IPS-20b (cell line): ENCODE results near the gene SREK1IP1.

Source experiments
- H3K27ac ChIP-seq: one replicate; pipeline ENCODE4 v1.5.1; 2013; ENCODE audit warnings: low read length
- H3K27me3 ChIP-seq: 2 replicates; pipeline ENCODE4 v1.6.1; 2013; ENCODE audit warnings: mild to moderate bottlenecking, low read length, inconsistent platforms; ENCODE audit not compliant: insufficient read depth
- H3K36me3 ChIP-seq: 2 replicates; pipeline ENCODE4 v1.6.1; 2013; ENCODE audit warnings: low read depth, mild to moderate bottlenecking, inconsistent platforms, low read length, moderate library complexity; ENCODE audit not compliant: insufficient read depth
- H3K4me1 ChIP-seq: 2 replicates; pipeline ENCODE4 v1.6.1; 2013; ENCODE audit warnings: mild to moderate bottlenecking, control low read depth, inconsistent platforms, low read length, moderate library complexity; ENCODE audit not compliant: insufficient read depth
- H3K4me3 ChIP-seq: 2 replicates; pipeline ENCODE4 v1.5.1; 2013; ENCODE audit warnings: mild to moderate bottlenecking, low read length, inconsistent platforms
- H3K9ac ChIP-seq: 2 replicates; pipeline ENCODE4 v1.6.1; 2013; ENCODE audit warnings: low read depth, mild to moderate bottlenecking, inconsistent platforms, low read length, moderate library complexity
- H3K9me3 ChIP-seq: 2 replicates; pipeline ENCODE4 v1.6.1; 2013; ENCODE audit warnings: mild to moderate bottlenecking, low read depth, low read length, inconsistent platforms; ENCODE audit not compliant: insufficient read depth

The SREK1IP1 gene

GRCh38 chr5:64768358-64769312 lies at the start of gene SREK1IP1, which contains the start of gene CWC27:
TSS of gene SREK1IP1 (minus strand) at chr5:64768691. CDS start at chr5:64768517, 174 bp downstream.
TSS of gene CWC27 (plus strand) at chr5:64768930. CDS start at chr5:64769147, 217 bp downstream.
- Histone ChIP-seq H3K4me3 (peak within 1 kb of the TSS; percentile 100), H3K9me3 (no peaks in the 10 kb centered on the region), H3K9ac (peak within 1 kb of the TSS; percentile 97), H3K27me3 (no peaks in the 10 kb centered on the region), H3K4me1 (peaks cover 7% of the 10 kb centered on the region), H3K27ac (peak within 1 kb of the TSS; percentile 90), H3K36me3 (peaks cover 37% of the 10 kb centered on the region)

GRCh38 chr5:64818245-64818644 lies 49.8 kb upstream of the SREK1IP1 start:
- H3K36me3 ChIP-seq, result peaks cover 5% of the 10 kb centered on the region
- H3K27ac ChIP-seq, result no peak overlapping the region
- H3K9me3 ChIP-seq, result no peaks in the 10 kb centered on the region
- no peaks in the 10 kb centered on the region for H3K27me3 ChIP-seq
- H3K4me3 ChIP-seq, result no peak overlapping the region
- peaks cover 9% of the 10 kb centered on the region; the same call in 1 of the 2 replicates for H3K4me1 ChIP-seq
- no peak overlapping the region for H3K9ac ChIP-seq

- no peaks in the 10 kb centered on the region; the same call in 1 of the 2 replicates for H3K36me3 ChIP-seq
- no peak overlapping the region for H3K9ac ChIP-seq
- no peak overlapping the region for H3K27ac ChIP-seq
- no peak overlapping the region for H3K4me3 ChIP-seq
- H3K27me3 ChIP-seq, result no peaks in the 10 kb centered on the region
- H3K9me3 ChIP-seq, result no peaks in the 10 kb centered on the region
- peaks cover 9% of the 10 kb centered on the region; the same call in 1 of the 2 replicates for H3K4me1 ChIP-seq
Observed at GRCh38 chr5:64814073-64814472, 45.6 kb upstream of the SREK1IP1 start.

GRCh38 chr5:64811050-64811640 lies 42.7 kb upstream of the SREK1IP1 start:
- no peaks in the 10 kb centered on the region for H3K4me1 ChIP-seq
- no peaks in the 10 kb centered on the region for H3K27me3 ChIP-seq
- H3K9me3 ChIP-seq, result no peaks in the 10 kb centered on the region
- no peak overlapping the region for H3K27ac ChIP-seq
- H3K9ac ChIP-seq, result no peak overlapping the region
- H3K4me3 ChIP-seq, result no peak overlapping the region
- peaks cover 8% of the 10 kb centered on the region; the same call in 1 of the 2 replicates for H3K36me3 ChIP-seq

- Histone ChIP-seq H3K9ac (no peak overlapping the region), H3K27me3 (no peaks in the 10 kb centered on the region), H3K4me1 (no peaks in the 10 kb centered on the region), H3K4me3 (no peak overlapping the region), H3K9me3 (no peaks in the 10 kb centered on the region), H3K27ac (no peak overlapping the region), H3K36me3 (peaks cover 34% of the 10 kb centered on the region)
Observed at GRCh38 chr5:64807520-64807919, 39.0 kb upstream of the SREK1IP1 start.

GRCh38 chr5:64806537-64806936 lies 38.0 kb upstream of the SREK1IP1 start:
- no peak overlapping the region for H3K4me3 ChIP-seq
- peaks cover 40% of the 10 kb centered on the region for H3K36me3 ChIP-seq
- no peaks in the 10 kb centered on the region for H3K9me3 ChIP-seq
- H3K4me1 ChIP-seq, result no peaks in the 10 kb centered on the region
- H3K27me3 ChIP-seq, result no peaks in the 10 kb centered on the region
- no peak overlapping the region for H3K9ac ChIP-seq
- no peak overlapping the region for H3K27ac ChIP-seq

- H3K27ac ChIP-seq, result no peak overlapping the region
- no peak overlapping the region for H3K4me3 ChIP-seq
- 0 out of 2 replicates have a peak, but pooled peaks cover 3% of the 10 kb centered on the region for H3K4me1 ChIP-seq
- H3K9ac ChIP-seq, result no peak overlapping the region
- H3K9me3 ChIP-seq, result no peaks in the 10 kb centered on the region
- H3K36me3 ChIP-seq, result peaks cover 32% of the 10 kb centered on the region
- H3K27me3 ChIP-seq, result no peaks in the 10 kb centered on the region
Observed at GRCh38 chr5:64800926-64801325, 32.4 kb upstream of the SREK1IP1 start.

GRCh38 chr5:64796301-64796700 lies 27.8 kb upstream of the SREK1IP1 start:
- H3K9ac ChIP-seq, result no peak overlapping the region
- 0 out of 2 replicates have a peak, but pooled peaks cover 3% of the 10 kb centered on the region for H3K4me1 ChIP-seq
- peaks cover 10% of the 10 kb centered on the region; the same call in 1 of the 2 replicates for H3K36me3 ChIP-seq
- H3K27me3 ChIP-seq, result no peaks in the 10 kb centered on the region
- no peak overlapping the region for H3K27ac ChIP-seq
- H3K9me3 ChIP-seq, result no peaks in the 10 kb centered on the region
- H3K4me3 ChIP-seq, result no peak overlapping the region

- Histone ChIP-seq H3K9ac (no peak overlapping the region), H3K27ac (no peak overlapping the region), H3K4me1 (0 out of 2 replicates have a peak, but pooled peaks cover 3% of the 10 kb centered on the region), H3K4me3 (no peak overlapping the region), H3K27me3 (no peaks in the 10 kb centered on the region), H3K36me3 (peaks cover 14% of the 10 kb centered on the region; the same call in 1 of the 2 replicates), H3K9me3 (no peaks in the 10 kb centered on the region)
Observed at GRCh38 chr5:64794053-64794770, 25.7 kb upstream of the SREK1IP1 start.

GRCh38 chr5:64792469-64792868 lies 24.0 kb upstream of the SREK1IP1 start:
- Histone ChIP-seq H3K9ac (no peak overlapping the region), H3K27ac (no peak overlapping the region), H3K9me3 (no peaks in the 10 kb centered on the region), H3K36me3 (peaks cover 14% of the 10 kb centered on the region; the same call in 1 of the 2 replicates), H3K4me3 (no peak overlapping the region), H3K27me3 (no peaks in the 10 kb centered on the region), H3K4me1 (0 out of 2 replicates have a peak, but pooled peaks cover 3% of the 10 kb centered on the region)

- no peak overlapping the region for H3K4me3 ChIP-seq
- no peaks in the 10 kb centered on the region for H3K9me3 ChIP-seq
- peaks cover 27% of the 10 kb centered on the region for H3K36me3 ChIP-seq
- no peaks in the 10 kb centered on the region for H3K4me1 ChIP-seq
- no peaks in the 10 kb centered on the region for H3K27me3 ChIP-seq
- no peak overlapping the region for H3K27ac ChIP-seq
- no peak overlapping the region for H3K9ac ChIP-seq
Observed at GRCh38 chr5:64790210-64790609, 21.7 kb upstream of the SREK1IP1 start.
